ENCODE data around the gene MDGA2.

The MDGA2 gene

GRCh38 chr14:46885566-46885965 lies 789.8 kb downstream of the MDGA2 start:
- no peak for DNase-seq (ENCODE audit: low spot score)
- TF ChIP-seq CTCF (IDR thresholded peaks at IDR 0.05; ENCODE audit: extremely low read depth, insufficient read depth, missing control alignments): no peak
- in situ Hi-C loops (cut with MboI; ENCODE audit: low pct_unique_long_range_greater_than_20kb, low sequenced_read_pairs, unreplicated experiment): no loop called here

GRCh38 chr14:46861753-46862152 lies 813.7 kb downstream of the MDGA2 start:
- TF ChIP-seq CTCF (IDR thresholded peaks at IDR 0.05; ENCODE audit: extremely low read depth, insufficient read depth, missing control alignments): no peak
- DNase-seq (ENCODE audit: low spot score): no peak
- in situ Hi-C loops (cut with MboI; ENCODE audit: low pct_unique_long_range_greater_than_20kb, low sequenced_read_pairs, unreplicated experiment): no loop called here

GRCh38 chr14:46840944-46841720 lies 834.3 kb downstream of the MDGA2 start:
- no peak for DNase-seq (ENCODE audit: low spot score)
- TF ChIP-seq CTCF (IDR thresholded peaks at IDR 0.05; ENCODE audit: extremely low read depth, insufficient read depth, missing control alignments): no peak
- in situ Hi-C loops (cut with MboI; ENCODE audit: low pct_unique_long_range_greater_than_20kb, low sequenced_read_pairs, unreplicated experiment): no loop called here

- in situ Hi-C loops (cut with MboI; ENCODE audit: low pct_unique_long_range_greater_than_20kb, low sequenced_read_pairs, unreplicated experiment): no loop called here
Measured at GRCh38 chr14:46820291-46820690, 855.1 kb downstream of the MDGA2 start.

GRCh38 chr14:46819117-46819516 lies 856.3 kb downstream of the MDGA2 start:
- TF ChIP-seq CTCF (IDR thresholded peaks at IDR 0.05; ENCODE audit: extremely low read depth, insufficient read depth, missing control alignments): no peak
- no peak for DNase-seq (ENCODE audit: low spot score)
- in situ Hi-C loops (cut with MboI; ENCODE audit: low pct_unique_long_range_greater_than_20kb, low sequenced_read_pairs, unreplicated experiment): no loop called here

More at GRCh38 chr14:46820291-46820690, 855.1 kb downstream of the MDGA2 start:
- DNase-seq (ENCODE audit: low spot score): no peak
- no peak for TF ChIP-seq CTCF (IDR thresholded peaks at IDR 0.05; ENCODE audit: extremely low read depth, insufficient read depth, missing control alignments)

- DNase-seq (ENCODE audit: low spot score): no peak
- in situ Hi-C loops (cut with MboI; ENCODE audit: low pct_unique_long_range_greater_than_20kb, low sequenced_read_pairs, unreplicated experiment): no loop called here
- no peak for TF ChIP-seq CTCF (IDR thresholded peaks at IDR 0.05; ENCODE audit: extremely low read depth, insufficient read depth, missing control alignments)
Measured at GRCh38 chr14:46818147-46818546, 857.3 kb downstream of the MDGA2 start.
